OCI-LY7 (cell line): ENCODE results near the gene SLC35E2B.
"Not testable (repeated sequence)": the region's sequence is repeated elsewhere in the genome, so short reads cannot be mapped to it uniquely, and the experiment has no call there.

Experiments used
- EZH2phosphoT487 ChIP-seq: fragments of 200-600 bp; sonication (generic); IDR thresholded peaks from 2 replicates; pipeline ENCODE4 v1.6.1; 2018; ENCODE audit warnings: low read depth, borderline replicate concordance, mild to moderate bottlenecking, mixed run types, antibody characterized with exemption, low read length, moderate library complexity, mixed read lengths
- TF ChIP-seq, protein P1 (sequence below): fragments of 200-600 bp; sonication (generic); conservative IDR thresholded peaks from 2 replicates; pipeline ENCODE4 v1.5.1; 2014; ENCODE audit warnings: mild to moderate bottlenecking, antibody characterized with exemption, low read length, moderate library complexity, mixed read lengths

GRCh38 chr1:1707897-1708296 lies 15.3 kb upstream of the SLC35E2B start:
- not testable (repeated sequence) for TF ChIP-seq EZH2phosphoT487
- TF ChIP-seq, protein P1, sequence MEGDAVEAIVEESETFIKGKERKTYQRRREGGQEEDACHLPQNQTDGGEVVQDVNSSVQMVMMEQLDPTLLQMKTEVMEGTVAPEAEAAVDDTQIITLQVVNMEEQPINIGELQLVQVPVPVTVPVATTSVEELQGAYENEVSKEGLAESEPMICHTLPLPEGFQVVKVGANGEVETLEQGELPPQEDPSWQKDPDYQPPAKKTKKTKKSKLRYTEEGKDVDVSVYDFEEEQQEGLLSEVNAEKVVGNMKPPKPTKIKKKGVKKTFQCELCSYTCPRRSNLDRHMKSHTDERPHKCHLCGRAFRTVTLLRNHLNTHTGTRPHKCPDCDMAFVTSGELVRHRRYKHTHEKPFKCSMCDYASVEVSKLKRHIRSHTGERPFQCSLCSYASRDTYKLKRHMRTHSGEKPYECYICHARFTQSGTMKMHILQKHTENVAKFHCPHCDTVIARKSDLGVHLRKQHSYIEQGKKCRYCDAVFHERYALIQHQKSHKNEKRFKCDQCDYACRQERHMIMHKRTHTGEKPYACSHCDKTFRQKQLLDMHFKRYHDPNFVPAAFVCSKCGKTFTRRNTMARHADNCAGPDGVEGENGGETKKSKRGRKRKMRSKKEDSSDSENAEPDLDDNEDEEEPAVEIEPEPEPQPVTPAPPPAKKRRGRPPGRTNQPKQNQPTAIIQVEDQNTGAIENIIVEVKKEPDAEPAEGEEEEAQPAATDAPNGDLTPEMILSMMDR: not testable (repeated sequence)
